Astrocyte (in vitro differentiated cells and primary cell): ENCODE results near the gene CEACAM1.

Source experiments
- CTCF ChIP-seq: IDR thresholded peaks from 2 replicates; pipeline ENCODE4 v1.5.1; 2011; ENCODE audit warnings: low read depth, mild to moderate bottlenecking, inconsistent platforms, low read length, moderate library complexity; ENCODE audit not compliant: insufficient read depth
- EZH2 ChIP-seq: IDR thresholded peaks from 2 replicates; pipeline ENCODE4 v1.6.1; 2012; ENCODE audit warnings: mild to moderate bottlenecking, low read length, inconsistent platforms; ENCODE audit not compliant: insufficient read depth

GRCh38 chr19:42501733-42502132, 26.5 kb downstream of the CEACAM1 start:
- TF ChIP-seq CTCF, result no peak
- TF ChIP-seq EZH2, result no peak
